IMR-90 (cell line): ENCODE measurements around the gene PRRG1. TPM values are rescaled to one million over a fixed set of nuclear protein-coding genes. Genes with fewer than 3 reads are reported as not detected.

ENCODE experiments used
- ATAC-seq: fragments of 200-7000 bp; cut with Tn5 transposase; 2 replicates; pipeline ENCODE4 v1.9.1; 2020; ENCODE audit warnings: low read depth, mild to moderate bottlenecking, moderate library complexity
- BruUV-seq: library from RNA; stranded (reverse); fragments of 400-500 nt; replicated peaks from 2 replicates; lab custom pipeline; 2021; lab: Mats Ljungman, UMichigan
- CTCF ChIA-PET: fragments of 300-600 bp; formaldehyde crosslinking; extraction: SDS; loops from one replicate; lab custom pipeline; 2021; ENCODE audit warnings: antibody characterized with exemption; lab: Yijun Ruan, JAX
- POLR2A ChIA-PET: fragments of 300-600 bp; sonication (Branson Sonifier 250); formaldehyde crosslinking; loops from one replicate; lab custom pipeline; 2022; ENCODE audit warnings: antibody characterized with exemption; ENCODE audit not compliant: unreplicated experiment; lab: Charles Lee
- DNase-seq: peaks from one replicate; pipeline ENCODE4 v3.0.0; 2013
- H2AFZ ChIP-seq: replicated peaks from 2 replicates; pipeline ENCODE3; 2013; ENCODE audit warnings: low read length, mild to moderate bottlenecking; ENCODE audit not compliant: poor library complexity
- H2AK5ac ChIP-seq: 2 replicates; pipeline ENCODE4 v1.6.1; 2013; ENCODE audit warnings: low read depth, low read length, inconsistent platforms
- H2AK9ac ChIP-seq: replicated peaks from 2 replicates; pipeline ENCODE3; 2013; ENCODE audit warnings: mild to moderate bottlenecking, low read depth, low read length, moderate library complexity; ENCODE audit not compliant: poor library complexity
- H2BK120ac ChIP-seq: 2 replicates; pipeline ENCODE4 v1.6.1; 2013; ENCODE audit warnings: low read depth, low read length, inconsistent platforms
- H2BK15ac ChIP-seq: 3 replicates; pipeline ENCODE4 v1.6.1; 2013; ENCODE audit warnings: low read depth, low read length, inconsistent platforms
- H2BK20ac ChIP-seq: 2 replicates; pipeline ENCODE4 v1.6.1; 2013; ENCODE audit warnings: low read depth, mild to moderate bottlenecking, inconsistent platforms, low read length, moderate library complexity
- H2BK5ac ChIP-seq: 2 replicates; pipeline ENCODE4 v1.6.1; 2013; ENCODE audit warnings: mild to moderate bottlenecking, low read depth, low read length, inconsistent platforms; ENCODE audit not compliant: poor library complexity, severe bottlenecking
- H3K14ac ChIP-seq: replicated peaks from 2 replicates; pipeline ENCODE4 v1.6.1; 2013; ENCODE audit warnings: low read depth, low read length, inconsistent platforms
- H3K18ac ChIP-seq: 2 replicates; pipeline ENCODE4 v1.6.1; 2013; ENCODE audit warnings: low read depth, low read length, control low read depth
- H3K23ac ChIP-seq: 2 replicates; pipeline ENCODE4 v1.6.1; 2013; ENCODE audit warnings: low read depth, low read length, inconsistent platforms
- H3K27ac ChIP-seq: 2 replicates; pipeline ENCODE4 v1.5.1; 2013; ENCODE audit warnings: mild to moderate bottlenecking, control low read depth, low read length; ENCODE audit not compliant: insufficient read depth
- H3K27me3 ChIP-seq: 2 replicates; pipeline ENCODE4 v1.6.1; 2013; ENCODE audit warnings: low read length; ENCODE audit not compliant: control insufficient read depth, insufficient read depth
- H3K36me3 ChIP-seq: 2 replicates; pipeline ENCODE4 v1.6.1; 2013; ENCODE audit warnings: low read length, mixed read lengths; ENCODE audit not compliant: control insufficient read depth, insufficient read depth
- H3K4ac ChIP-seq: 2 replicates; pipeline ENCODE4 v1.6.1; 2013; ENCODE audit warnings: low read depth, low read length, inconsistent platforms
- H3K4me1 ChIP-seq: 2 replicates; pipeline ENCODE4 v1.6.1; 2013; ENCODE audit warnings: low read length, mixed read lengths; ENCODE audit not compliant: control insufficient read depth, insufficient read depth
- H3K4me2 ChIP-seq: 2 replicates; pipeline ENCODE4 v1.6.1; 2013; ENCODE audit warnings: low read depth, mild to moderate bottlenecking, control low read depth, low read length, moderate library complexity
- H3K4me3 ChIP-seq: 2 replicates; pipeline ENCODE4 v1.5.1; 2013; ENCODE audit warnings: low read depth, mild to moderate bottlenecking, control low read depth, low read length, moderate library complexity; ENCODE audit not compliant: insufficient read depth
- H3K56ac ChIP-seq: 2 replicates; pipeline ENCODE4 v1.6.1; 2013; ENCODE audit warnings: low read length, inconsistent platforms; ENCODE audit not compliant: insufficient read depth; ENCODE audit errors: extremely low read depth
- H3K79me1 ChIP-seq, 2 experiments: 2 replicates each; pipeline ENCODE4 v1.6.1; 2013; ENCODE audit warnings: low read length in 2 of 2, inconsistent platforms in 1 of 2, low read depth in 1 of 2
- H3K9ac ChIP-seq: 2 replicates; pipeline ENCODE4 v1.6.1; 2013; ENCODE audit warnings: low read depth, low read length, control low read depth
- H3K9me1 ChIP-seq: 2 replicates; pipeline ENCODE4 v1.6.1; 2013; ENCODE audit warnings: low read length, inconsistent platforms; ENCODE audit not compliant: insufficient read depth
- H3K9me3 ChIP-seq: 2 replicates; pipeline ENCODE4 v1.6.1; 2013; ENCODE audit warnings: low read length; ENCODE audit not compliant: control insufficient read depth, insufficient read depth
- H4K20me1 ChIP-seq: 2 replicates; pipeline ENCODE4 v1.6.1; 2013; ENCODE audit warnings: low read length, inconsistent platforms; ENCODE audit not compliant: insufficient read depth
- H4K5ac ChIP-seq: 2 replicates; pipeline ENCODE4 v1.6.1; 2013; ENCODE audit warnings: mild to moderate bottlenecking, low read depth, low read length, control low read depth
- H4K8ac ChIP-seq, 2 experiments: 2 replicates each; pipeline ENCODE4 v1.6.1; 2013; ENCODE audit warnings: low read depth in 2 of 2, low read length in 2 of 2, control low read depth in 1 of 2, inconsistent platforms in 1 of 2
- H4K91ac ChIP-seq: 2 replicates; pipeline ENCODE4 v1.6.1; 2013; ENCODE audit warnings: low read depth, low read length, inconsistent platforms; ENCODE audit not compliant: insufficient read depth
- BHLHE40 ChIP-seq: fragments of 150-350 bp; IDR thresholded peaks from 2 replicates; pipeline ENCODE4 v1.6.1; 2016; ENCODE audit warnings: mild to moderate bottlenecking, low read depth, low read length
- CEBPB ChIP-seq: IDR thresholded peaks from 2 replicates; pipeline ENCODE4 v1.6.1; 2012; ENCODE audit warnings: low read depth, low read length, improper control_type of control experiment
- CHD1 ChIP-seq: IDR thresholded peaks from 2 replicates; pipeline ENCODE4 v1.6.1; 2012; ENCODE audit warnings: low read depth, low read length, improper control_type of control experiment
- CTCF ChIP-seq: conservative IDR thresholded peaks from 2 replicates; pipeline ENCODE4 v1.5.1; 2012; ENCODE audit warnings: mild to moderate bottlenecking, low read depth, low read length, improper control_type of control experiment
- ELK1 ChIP-seq: fragments of 150-350 bp; IDR thresholded peaks from 2 replicates; pipeline ENCODE4 v1.6.1; 2016; ENCODE audit warnings: low read depth, mild to moderate bottlenecking, low read length, moderate library complexity, borderline replicate concordance
- FOS ChIP-seq: fragments of 150-350 bp; IDR thresholded peaks from 2 replicates; pipeline ENCODE4 v1.6.1; 2016; ENCODE audit warnings: low read depth, low read length
- MAFK ChIP-seq: IDR thresholded peaks from 2 replicates; pipeline ENCODE4 v1.6.1; 2012; ENCODE audit warnings: low read depth, low read length, improper control_type of control experiment
- MAZ ChIP-seq: IDR thresholded peaks from 2 replicates; pipeline ENCODE4 v1.6.1; 2012; ENCODE audit warnings: low read depth, mild to moderate bottlenecking, low read length, improper control_type of control experiment, moderate library complexity, borderline replicate concordance
- MXI1 ChIP-seq: IDR thresholded peaks from 2 replicates; pipeline ENCODE4 v1.6.1; 2012; ENCODE audit warnings: low read depth, mild to moderate bottlenecking, low read length, moderate library complexity, borderline replicate concordance
- NFE2L2 ChIP-seq: fragments of 150-350 bp; IDR thresholded peaks from 2 replicates; pipeline ENCODE4 v1.6.1; 2016; ENCODE audit warnings: low read depth, mild to moderate bottlenecking, low read length
- POLR2A ChIP-seq: IDR thresholded peaks from 2 replicates; pipeline ENCODE4 v1.6.1; 2012; ENCODE audit warnings: mild to moderate bottlenecking, low read depth, low read length
- RAD21 ChIP-seq: IDR thresholded peaks from 2 replicates; pipeline ENCODE4 v1.6.1; 2012; ENCODE audit warnings: low read length, improper control_type of control experiment
- RCOR1 ChIP-seq: IDR thresholded peaks from 2 replicates; pipeline ENCODE4 v1.6.1; 2012; ENCODE audit warnings: mild to moderate bottlenecking, low read length, improper control_type of control experiment; ENCODE audit not compliant: insufficient replicate concordance
- RFX5 ChIP-seq: IDR thresholded peaks from 2 replicates; pipeline ENCODE4 v1.8.0; 2012; ENCODE audit warnings: low read depth, mild to moderate bottlenecking, low read length, moderate library complexity
- SMC3 ChIP-seq: fragments of 150-350 bp; IDR thresholded peaks from 2 replicates; pipeline ENCODE4 v1.6.1; 2016; ENCODE audit warnings: low read depth, mild to moderate bottlenecking, antibody characterized with exemption, low read length, moderate library complexity
- USF2 ChIP-seq: fragments of 150-350 bp; IDR thresholded peaks from 2 replicates; pipeline ENCODE4 v1.6.1; 2017; ENCODE audit warnings: mild to moderate bottlenecking, antibody characterized with exemption, low read length, low read depth
- WGBS, 2 experiments: methylation state at CpG; one replicate each; pipeline versions ENCODE4 v1.1.5 to v1.1.7; 2013; ENCODE audit warnings: missing lambda C conversion rate in 2 of 2; ENCODE audit not compliant: insufficient read length in 1 of 2; ENCODE audit errors: extremely low coverage in 2 of 2; 5-methylcytosine and 5-hydroxymethylcytosine counted together
- dilution Hi-C: fragments of 300-500 bp; cut with HindIII; formaldehyde crosslinking; loops from one replicate; pipeline ENCODE4 v1.14.3; 2018; ENCODE audit warnings: low sequenced_read_pairs; ENCODE audit not compliant: unreplicated experiment
- in situ Hi-C: fragments of 300-500 bp; cut with MboI; formaldehyde crosslinking; loops from 3 replicates; pipeline ENCODE4 v1.14.3; 2019; ENCODE audit warnings: low sequenced_read_pairs, inconsistent platforms, mixed read lengths
- intact Hi-C: fragments of 100-400 bp; cut with micrococcal nuclease; formaldehyde crosslinking; loops from 2 replicates; pipeline ENCODE4 v1.10.0; 2022
- polyA plus RNA-seq, 3 experiments: library from polyadenylated mRNA; depleted of rRNA; stranded (reverse); fragments of >200 nt; gene quantifications; 2 replicates each; pipeline ENCODE4 v1.2.3, GENCODE V29; 2012; ENCODE audit warnings: low replicate concordance in 1 of 3
- total RNA-seq: library from RNA; depleted of rRNA; stranded (reverse); fragments of >200 nt; gene quantifications from 2 replicates; pipeline ENCODE4 v1.2.3, GENCODE V29; 2012

Gene PRRG1
- total and polyA plus RNA-seq, 2 of the 4 experiments (the other 2 are of a cell fraction) = 9.0 to 11.1 TPM

GRCh38 chrX:37487271-37487670, 138.1 kb downstream of the PRRG1 start:
- no peak; the same call in 1 of the 2 replicates for ATAC-seq
- Histone ChIP-seq H3K9me1 (no peaks in the 10 kb centered on the region), H3K4ac (no peak overlapping the region), H4K91ac (no peak overlapping the region), H3K36me3 (no peaks in the 10 kb centered on the region), H3K79me1 (no peaks in the 10 kb centered on the region), H3K56ac (no peak overlapping the region), H3K27ac (no peak overlapping the region), H2AK9ac (no peak overlapping the region), H2BK15ac (no peak overlapping the region), H4K5ac (no peak overlapping the region), H2BK20ac (no peak overlapping the region), H3K18ac (no peak overlapping the region), H4K8ac (no peak overlapping the region), H3K9ac (no peak overlapping the region), H2BK120ac (no peak overlapping the region), H3K23ac (no peak overlapping the region), H3K4me1 (no peaks in the 10 kb centered on the region), H3K14ac (no peak overlapping the region), H3K4me3 (no peak overlapping the region), H3K27me3 (no peaks in the 10 kb centered on the region), H3K4me2 (no peak overlapping the region), H2AK5ac (no peak overlapping the region), H2AFZ (no peak overlapping the region), H3K9me3 (no peaks in the 10 kb centered on the region), H4K20me1 (no peaks in the 10 kb centered on the region), H2BK5ac (no peak overlapping the region)
- dilution Hi-C loops (no loop called here), intact Hi-C loops (no loop called here), in situ Hi-C loops (no loop called here)
- no peak for TF ChIP-seq RFX5
- TF ChIP-seq SMC3 = no peak
- TF ChIP-seq NFE2L2 = no peak
- no peak for TF ChIP-seq CHD1
- no peak for TF ChIP-seq MXI1
- TF ChIP-seq CTCF = no peak
- TF ChIP-seq RAD21 = no peak
- no peak for TF ChIP-seq CEBPB
- TF ChIP-seq POLR2A = no peak
- no peak for TF ChIP-seq MAZ
- TF ChIP-seq FOS = no peak
- TF ChIP-seq BHLHE40 = no peak
- no peak for TF ChIP-seq RCOR1
- no peak for TF ChIP-seq MAFK
- TF ChIP-seq USF2 = no peak
- no peak for TF ChIP-seq ELK1
- ChIA-PET POLR2A (no interaction called here), CTCF (no interaction called here)
- no TSS peak for BruUV-seq
- no peak for DNase-seq
- WGBS, 2 experiments = 100% methylated on average over 1 of the region's 5 CpGs; no CpG with 5 or more reads in 1 of the 2 experiments
